Lung (tissue), 12 donors: ENCODE data around the gene EXOC6B. TPM values are rescaled to one million over a fixed set of nuclear protein-coding genes. Genes with fewer than 3 reads are reported as not detected.
A peak's percentile ranks its signal among the peaks of the same experiment; 100 is the strongest.

Experiments used
- ATAC-seq: fragments of 200-7000 bp; cut with Tn5 transposase; one replicate; pipeline ENCODE4 v1.9.1; 2020; ENCODE audit warnings: moderate number of reproducible peaks; ENCODE audit not compliant: insufficient read depth, low FRiP score
- DNase-seq, 3 donors: peaks; one replicate each; pipeline ENCODE4 v3.0.0-alpha.2; 2013 to 2017
- H3K27ac ChIP-seq, 2 donors: one replicate each; pipeline ENCODE4 v1.5.1; 2013; ENCODE audit warnings: mild to moderate bottlenecking in 2 of 2, moderate library complexity in 2 of 2, control low read depth in 1 of 2, inconsistent platforms in 1 of 2, low read depth in 1 of 2, low read length in 1 of 2
- H3K27me3 ChIP-seq, 3 donors: one replicate each; pipeline ENCODE4 v1.5.1; 2013; ENCODE audit warnings: low read length in 2 of 3; ENCODE audit not compliant: control insufficient read depth in 3 of 3, insufficient read depth in 3 of 3
- H3K36me3 ChIP-seq, 4 donors: one replicate each; pipeline ENCODE4 v1.5.1; 2013; ENCODE audit warnings: low read length in 4 of 4, mild to moderate bottlenecking in 1 of 4, moderate library complexity in 1 of 4; ENCODE audit not compliant: control insufficient read depth in 4 of 4, insufficient read depth in 4 of 4
- H3K4me1 ChIP-seq, 5 donors: one replicate each; pipeline ENCODE4 v1.5.1; 2013; ENCODE audit warnings: low read length in 5 of 5, mild to moderate bottlenecking in 2 of 5, moderate library complexity in 1 of 5; ENCODE audit not compliant: control insufficient read depth in 5 of 5, insufficient read depth in 5 of 5
- H3K4me3 ChIP-seq: one replicate; pipeline ENCODE4 v1.5.1; 2013; ENCODE audit warnings: mild to moderate bottlenecking, control low read depth, moderate library complexity
- H3K9ac ChIP-seq, 2 donors: one replicate each; pipeline ENCODE4 v1.5.1; 2013; ENCODE audit warnings: low read length in 2 of 2, control low read depth in 1 of 2; ENCODE audit not compliant: insufficient read depth in 1 of 2
- H3K9me3 ChIP-seq, 4 donors: one replicate each; pipeline ENCODE4 v1.5.1; 2013; ENCODE audit warnings: low read length in 3 of 4, mild to moderate bottlenecking in 1 of 4, moderate library complexity in 1 of 4; ENCODE audit not compliant: control insufficient read depth in 4 of 4, insufficient read depth in 3 of 4
- CTCF ChIP-seq: IDR thresholded peaks from 2 replicates; pipeline ENCODE4 v1.5.1; 2012; ENCODE audit warnings: mild to moderate bottlenecking; ENCODE audit errors: control extremely low read depth, extremely low read depth
- WGBS, 2 donors: extraction: QIAGEN DNeasy Blood & Tissue Kit; methylation state at CpG; one replicate each; pipeline ENCODE4 v1.1.7; 2013; 5-methylcytosine and 5-hydroxymethylcytosine counted together
- polyA plus RNA-seq, 2 donors: library from polyadenylated mRNA; stranded (reverse); fragments of 200-250 nt; gene quantifications; one replicate each; pipeline ENCODE4 v1.2.1, GENCODE V29; 2013
- total RNA-seq, 2 donors: library from RNA; depleted of rRNA in 1 of 2; stranded (reverse); fragments of >200 nt in 1 of 2; gene quantifications; one replicate each; pipeline ENCODE4 v1.2.1, GENCODE V29; 2014 to 2021
- donor health status: control.
- donor health status: control.
- donor health status: Bipolar disorder and iron deficiency.
- donor health status: healthy.
- donor health status: DM: yes; HTN: yes; CAD: no.

The EXOC6B gene
- total and polyA plus RNA-seq, 4 donors, result 3.3 to 46.0 (median 12.7) TPM

- H3K4me1 ChIP-seq, result peaks cover 0 to 3% (median 0%) of the 10 kb centered on the region in 5 donors
- peaks cover 0 to 10% (median 4%) of the 10 kb centered on the region in 4 donors for H3K36me3 ChIP-seq
- no peak for TF ChIP-seq CTCF
- ATAC-seq (no peak), DNase-seq (no peak)
- H3K27ac ChIP-seq, result no peak overlapping the region
- WGBS, 2 donors, result 78 to 80% methylated on average over 1 of the region's 1 CpG
- no peaks in the 10 kb centered on the region for H3K9me3 ChIP-seq
- no peak overlapping the region for H3K4me3 ChIP-seq
- no peaks in the 10 kb centered on the region for H3K27me3 ChIP-seq
- no peak overlapping the region for H3K9ac ChIP-seq
Observed at GRCh38 chr2:72378753-72379348, 447.0 kb downstream of the EXOC6B start.

GRCh38 chr2:72367530-72368225 is 458.2 kb downstream of the EXOC6B start:
- Histone ChIP-seq H3K27me3 (no peaks in the 10 kb centered on the region), H3K9ac (no peak overlapping the region), H3K36me3 (no peaks in the 10 kb centered on the region), H3K9me3 (peaks cover 0 to 5% (median 0%) of the 10 kb centered on the region in 4 donors), H3K4me1 (peaks cover 0 to 4% (median 0%) of the 10 kb centered on the region in 5 donors), H3K4me3 (no peak overlapping the region), H3K27ac (peak overlapping the region in 1 of 2 donors; percentile 41)
- DNase-seq (peak; percentile 10 to 38 (median 13)), ATAC-seq (peak; percentile 53)
- WGBS, 2 donors, result 77 to 86% methylated on average over 5 of the region's 5 CpGs
- TF ChIP-seq CTCF, result no peak

- Histone ChIP-seq H3K27me3 (no peaks in the 10 kb centered on the region), H3K27ac (no peak overlapping the region), H3K36me3 (peaks cover 0 to 6% (median 0%) of the 10 kb centered on the region in 4 donors)
Observed at GRCh38 chr2:72363406-72363805, 462.4 kb downstream of the EXOC6B start.

More at GRCh38 chr2:72363406-72363805, 462.4 kb downstream of the EXOC6B start:
- no peak for ATAC-seq
- Histone ChIP-seq H3K4me3 (no peak overlapping the region), H3K9me3 (no peaks in the 10 kb centered on the region), H3K4me1 (peaks cover 0 to 4% (median 0%) of the 10 kb centered on the region in 5 donors), H3K9ac (no peak overlapping the region)
- no peak for TF ChIP-seq CTCF
- peak in 2 of 3 donors; percentile 2 to 5 for DNase-seq
